HL-60 (cell line): Measurements from ENCODE around the gene LSMEM2.

Source experiments
- DNase-seq, 2 experiments: peaks; one replicate each; pipeline ENCODE4 v3.0.0-alpha.2; 2010 to 2020; ENCODE audit warnings: low read depth in 1 of 2, low spot score in 1 of 2
- H3K27ac ChIP-seq: fragments of 250-450 bp; sonication (Bioruptor Pico); replicated peaks from 2 replicates; pipeline ENCODE4 v1.5.1; 2020; ENCODE audit warnings: mild to moderate bottlenecking, moderate library complexity
- H3K27me3 ChIP-seq: fragments of 250-450 bp; sonication (Bioruptor Pico); 2 replicates; pipeline ENCODE4 v1.5.1; 2021; ENCODE audit warnings: mild to moderate bottlenecking, moderate library complexity; ENCODE audit not compliant: insufficient read depth, poor library complexity, severe bottlenecking
- H3K4me3 ChIP-seq: replicated peaks from 2 replicates; pipeline ENCODE4 v1.5.1; 2011; ENCODE audit warnings: mild to moderate bottlenecking, control low read depth, low read length; ENCODE audit not compliant: insufficient read depth
- GABPA ChIP-seq: IDR thresholded peaks from 2 replicates; pipeline ENCODE4 v1.6.1; 2012; ENCODE audit warnings: low read depth
- POLR2AphosphoS5 ChIP-seq: IDR thresholded peaks from 2 replicates; pipeline ENCODE4 v1.6.1; 2012; ENCODE audit warnings: low read depth
- SPI1 ChIP-seq: IDR thresholded peaks from 2 replicates; pipeline ENCODE4 v1.6.1; 2012; ENCODE audit warnings: low read depth, mild to moderate bottlenecking, borderline replicate concordance
- TF ChIP-seq, protein P1 (sequence below): IDR thresholded peaks from 2 replicates; pipeline ENCODE4 v1.6.1; 2012; ENCODE audit warnings: low read depth; ENCODE audit not compliant: insufficient replicate concordance
- TF ChIP-seq, protein P2 (sequence below): IDR thresholded peaks from one replicate; pipeline ENCODE4 v1.5.1; 2011; ENCODE audit warnings: low read length, control low read depth, inconsistent platforms; ENCODE audit not compliant: insufficient read depth

The LSMEM2 gene

DNA sequence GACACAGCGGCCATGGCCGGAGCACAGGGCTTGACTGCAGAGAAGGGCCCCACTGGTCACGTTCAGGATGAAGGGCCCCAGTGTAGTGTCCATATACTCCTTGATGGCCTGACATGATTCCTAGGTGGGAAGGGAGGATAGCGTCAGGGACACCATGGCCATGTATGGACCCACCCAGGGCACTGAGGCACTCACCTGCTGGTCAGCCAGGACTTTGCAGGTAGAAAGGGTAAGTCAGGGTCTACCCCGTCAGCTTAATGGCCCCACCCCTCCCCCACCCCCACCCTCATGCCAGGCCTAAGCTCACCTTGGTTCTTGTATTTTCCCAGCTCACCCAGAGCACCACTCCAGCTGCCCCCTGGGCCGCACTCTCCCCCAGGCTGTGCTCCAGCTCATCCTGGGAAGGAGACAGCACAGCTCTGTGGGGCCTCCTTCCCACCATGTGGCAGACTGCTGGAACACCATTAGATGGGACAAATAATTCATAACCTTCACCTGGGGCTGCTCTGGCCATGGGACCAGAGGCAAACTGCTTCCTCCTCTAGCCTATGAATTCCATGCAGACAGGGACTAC lies 21.9 kb downstream of the LSMEM2 start:
- no peak for DNase-seq
- no peak overlapping the region; the same call in 1 of the 2 replicates for H3K4me3 ChIP-seq
- H3K27me3 ChIP-seq = no peaks in the 10 kb centered on the region
- TF ChIP-seq POLR2AphosphoS5 (no peak), GABPA (no peak), SPI1 (no peak)
- TF ChIP-seq, protein P1, sequence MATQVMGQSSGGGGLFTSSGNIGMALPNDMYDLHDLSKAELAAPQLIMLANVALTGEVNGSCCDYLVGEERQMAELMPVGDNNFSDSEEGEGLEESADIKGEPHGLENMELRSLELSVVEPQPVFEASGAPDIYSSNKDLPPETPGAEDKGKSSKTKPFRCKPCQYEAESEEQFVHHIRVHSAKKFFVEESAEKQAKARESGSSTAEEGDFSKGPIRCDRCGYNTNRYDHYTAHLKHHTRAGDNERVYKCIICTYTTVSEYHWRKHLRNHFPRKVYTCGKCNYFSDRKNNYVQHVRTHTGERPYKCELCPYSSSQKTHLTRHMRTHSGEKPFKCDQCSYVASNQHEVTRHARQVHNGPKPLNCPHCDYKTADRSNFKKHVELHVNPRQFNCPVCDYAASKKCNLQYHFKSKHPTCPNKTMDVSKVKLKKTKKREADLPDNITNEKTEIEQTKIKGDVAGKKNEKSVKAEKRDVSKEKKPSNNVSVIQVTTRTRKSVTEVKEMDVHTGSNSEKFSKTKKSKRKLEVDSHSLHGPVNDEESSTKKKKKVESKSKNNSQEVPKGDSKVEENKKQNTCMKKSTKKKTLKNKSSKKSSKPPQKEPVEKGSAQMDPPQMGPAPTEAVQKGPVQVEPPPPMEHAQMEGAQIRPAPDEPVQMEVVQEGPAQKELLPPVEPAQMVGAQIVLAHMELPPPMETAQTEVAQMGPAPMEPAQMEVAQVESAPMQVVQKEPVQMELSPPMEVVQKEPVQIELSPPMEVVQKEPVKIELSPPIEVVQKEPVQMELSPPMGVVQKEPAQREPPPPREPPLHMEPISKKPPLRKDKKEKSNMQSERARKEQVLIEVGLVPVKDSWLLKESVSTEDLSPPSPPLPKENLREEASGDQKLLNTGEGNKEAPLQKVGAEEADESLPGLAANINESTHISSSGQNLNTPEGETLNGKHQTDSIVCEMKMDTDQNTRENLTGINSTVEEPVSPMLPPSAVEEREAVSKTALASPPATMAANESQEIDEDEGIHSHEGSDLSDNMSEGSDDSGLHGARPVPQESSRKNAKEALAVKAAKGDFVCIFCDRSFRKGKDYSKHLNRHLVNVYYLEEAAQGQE = no peak
- TF ChIP-seq, protein P2, sequence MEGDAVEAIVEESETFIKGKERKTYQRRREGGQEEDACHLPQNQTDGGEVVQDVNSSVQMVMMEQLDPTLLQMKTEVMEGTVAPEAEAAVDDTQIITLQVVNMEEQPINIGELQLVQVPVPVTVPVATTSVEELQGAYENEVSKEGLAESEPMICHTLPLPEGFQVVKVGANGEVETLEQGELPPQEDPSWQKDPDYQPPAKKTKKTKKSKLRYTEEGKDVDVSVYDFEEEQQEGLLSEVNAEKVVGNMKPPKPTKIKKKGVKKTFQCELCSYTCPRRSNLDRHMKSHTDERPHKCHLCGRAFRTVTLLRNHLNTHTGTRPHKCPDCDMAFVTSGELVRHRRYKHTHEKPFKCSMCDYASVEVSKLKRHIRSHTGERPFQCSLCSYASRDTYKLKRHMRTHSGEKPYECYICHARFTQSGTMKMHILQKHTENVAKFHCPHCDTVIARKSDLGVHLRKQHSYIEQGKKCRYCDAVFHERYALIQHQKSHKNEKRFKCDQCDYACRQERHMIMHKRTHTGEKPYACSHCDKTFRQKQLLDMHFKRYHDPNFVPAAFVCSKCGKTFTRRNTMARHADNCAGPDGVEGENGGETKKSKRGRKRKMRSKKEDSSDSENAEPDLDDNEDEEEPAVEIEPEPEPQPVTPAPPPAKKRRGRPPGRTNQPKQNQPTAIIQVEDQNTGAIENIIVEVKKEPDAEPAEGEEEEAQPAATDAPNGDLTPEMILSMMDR = no peak
- peak overlapping the region; percentile 89 for H3K27ac ChIP-seq

- Histone ChIP-seq H3K27ac (no peak overlapping the region), H3K27me3 (no peaks in the 10 kb centered on the region), H3K4me3 (no peak overlapping the region)
- DNase-seq = no peak
- TF ChIP-seq, protein P1 = no peak
- TF ChIP-seq, protein P2 = no peak
- TF ChIP-seq POLR2AphosphoS5 (no peak), GABPA (no peak), SPI1 (no peak)
Measured at GRCh38 chr3:50302095-50303012, 23.5 kb downstream of the LSMEM2 start.

DNA sequence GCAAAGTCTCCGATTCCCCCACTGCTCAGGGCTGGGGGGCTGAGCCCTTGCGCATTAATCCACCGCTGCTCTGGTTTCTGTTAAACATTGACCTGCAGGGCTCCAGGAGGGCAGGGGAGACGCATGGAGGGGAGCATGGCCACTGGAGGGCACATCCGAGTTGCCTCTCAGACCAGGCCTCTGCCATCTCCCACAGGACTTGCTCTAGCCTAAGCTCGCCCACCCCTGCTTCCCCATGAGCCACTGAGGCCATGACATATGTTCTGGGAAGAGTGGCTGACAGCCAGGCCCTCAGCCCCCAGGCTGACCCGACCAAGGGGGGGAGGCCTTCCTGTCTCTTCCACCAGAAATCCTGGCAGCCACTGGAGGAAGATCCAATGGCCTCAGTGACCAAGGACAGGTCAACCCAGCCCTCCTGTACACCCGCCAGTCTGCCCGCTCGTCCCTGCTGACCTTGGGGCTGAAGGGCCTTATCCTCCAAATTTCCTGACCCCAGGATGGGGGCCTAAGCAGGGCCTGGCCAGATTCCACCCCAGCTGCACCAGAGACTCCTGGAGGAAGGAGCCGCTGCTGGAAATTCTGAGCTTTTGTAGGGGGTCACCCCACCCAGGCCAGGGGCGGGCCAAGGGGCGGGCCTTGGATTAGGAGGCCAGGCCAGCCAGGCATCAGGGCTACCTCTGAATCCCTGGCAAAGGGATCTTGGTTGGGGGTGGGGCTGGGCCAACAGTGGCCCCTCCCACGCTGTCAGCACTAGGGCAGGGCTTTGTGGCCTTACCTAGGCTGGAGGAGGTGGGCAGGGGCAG lies 24.3 kb downstream of the LSMEM2 start, which contains the start of gene HYAL1:
HYAL1 (minus strand) TSS at position 562 of the 803 bp plus-strand sequence. CDS start 618 bp downstream, outside the sequence.
- Histone ChIP-seq H3K27ac (no peak within 1 kb of the TSS), H3K27me3 (no peaks in the 10 kb centered on the region), H3K4me3 (no peak within 1 kb of the TSS)
- DNase-seq = no peak
- TF ChIP-seq GABPA = no peak
- no peak for TF ChIP-seq SPI1
- TF ChIP-seq POLR2AphosphoS5 = no peak
- TF ChIP-seq, protein P1 = no peak
- TF ChIP-seq, protein P2 = peak; percentile 2
